Measurements from ENCODE around the gene PCSK7. TPM values are rescaled to one million over a fixed set of nuclear protein-coding genes. Genes with fewer than 3 reads are reported as not detected.
A peak's percentile ranks its signal among the peaks of the same experiment; 100 is the strongest.

PCSK7 gene
- total RNA-seq, 1 experiment from 2014 or later, result 43.6 TPM

DNA sequence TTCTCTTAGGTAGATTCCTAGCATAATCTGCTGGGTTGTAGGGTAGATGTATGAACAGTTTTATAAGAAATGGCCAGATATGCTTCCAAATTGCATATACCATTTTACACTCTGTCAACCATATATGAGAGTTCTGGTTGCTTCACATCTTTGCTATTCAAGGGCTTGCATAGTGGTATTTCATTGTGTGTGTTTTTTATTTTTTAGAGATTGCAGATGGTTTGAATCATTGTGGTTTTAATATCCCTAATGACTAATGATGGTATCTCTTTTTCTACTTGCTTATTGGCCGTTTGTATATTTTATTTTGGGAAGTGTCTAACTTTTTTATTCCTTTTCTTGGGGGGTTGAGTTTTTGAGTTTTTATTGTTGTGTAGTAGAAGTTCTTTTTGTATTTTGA, 27.5 kb upstream of the PCSK7 start:
- Histone ChIP-seq H3K36me3 (ENCODE audit: low read depth, low read length) (no peaks in the 10 kb centered on the region), H3K27ac (ENCODE audit: low read length) (peak overlapping the region; percentile 8; the same call in 1 of the 2 replicates), H3K27me3 (ENCODE audit: low read length) (no peaks in the 10 kb centered on the region), H3K9me3 (ENCODE audit: low read length) (no peaks in the 10 kb centered on the region), H4K20me1 (ENCODE audit: low read length) (no peaks in the 10 kb centered on the region; the same call in 1 of the 2 replicates), H2AFZ (ENCODE audit: low read length) (no peak overlapping the region), H3K4me3 (ENCODE audit: low read length) (no peak overlapping the region), H3K9me2 (replicated peaks; ENCODE audit: low read length) (no peaks in the 10 kb centered on the region), H3F3A (ENCODE audit: low read length, unreplicated experiment) (peaks cover 8% of the 10 kb centered on the region), H3K79me2 (ENCODE audit: low read length) (no peaks in the 10 kb centered on the region), H3K4me1 (ENCODE audit: insufficient read depth, low read length) (peaks cover 36% of the 10 kb centered on the region), H3K9ac (ENCODE audit: low read length) (no peak overlapping the region), H3K4me2 (ENCODE audit: low read length) (peak overlapping the region; percentile 9)
- POLR2A ChIA-PET (ENCODE audit: unreplicated experiment), result no interaction called here
- intact Hi-C loops (cut with micrococcal nuclease), result loop anchor here (1.0 kb wide), 1 partner anchor 22 kb away; no protein-coding TSS in a partner anchor
- DNase-seq, result peak; percentile 58
- CTCF ChIA-PET, result no interaction called here
- peak; percentile 43 for ATAC-seq
- no TSS peak for BruUV-seq (replicated peaks)
- TF ChIP-seq, protein P1, sequence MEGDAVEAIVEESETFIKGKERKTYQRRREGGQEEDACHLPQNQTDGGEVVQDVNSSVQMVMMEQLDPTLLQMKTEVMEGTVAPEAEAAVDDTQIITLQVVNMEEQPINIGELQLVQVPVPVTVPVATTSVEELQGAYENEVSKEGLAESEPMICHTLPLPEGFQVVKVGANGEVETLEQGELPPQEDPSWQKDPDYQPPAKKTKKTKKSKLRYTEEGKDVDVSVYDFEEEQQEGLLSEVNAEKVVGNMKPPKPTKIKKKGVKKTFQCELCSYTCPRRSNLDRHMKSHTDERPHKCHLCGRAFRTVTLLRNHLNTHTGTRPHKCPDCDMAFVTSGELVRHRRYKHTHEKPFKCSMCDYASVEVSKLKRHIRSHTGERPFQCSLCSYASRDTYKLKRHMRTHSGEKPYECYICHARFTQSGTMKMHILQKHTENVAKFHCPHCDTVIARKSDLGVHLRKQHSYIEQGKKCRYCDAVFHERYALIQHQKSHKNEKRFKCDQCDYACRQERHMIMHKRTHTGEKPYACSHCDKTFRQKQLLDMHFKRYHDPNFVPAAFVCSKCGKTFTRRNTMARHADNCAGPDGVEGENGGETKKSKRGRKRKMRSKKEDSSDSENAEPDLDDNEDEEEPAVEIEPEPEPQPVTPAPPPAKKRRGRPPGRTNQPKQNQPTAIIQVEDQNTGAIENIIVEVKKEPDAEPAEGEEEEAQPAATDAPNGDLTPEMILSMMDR (conservative IDR thresholded peaks at IDR 0.05; ENCODE audit: low read depth, low read length), result no peak
- no peak for TF ChIP-seq EZH2 (IDR thresholded peaks at IDR 0.05; ENCODE audit: low read length, unreplicated experiment)
- TF ChIP-seq EZH2phosphoT487 (IDR thresholded peaks at IDR 0.05; ENCODE audit: borderline replicate concordance, low read length), result no peak

DNA sequence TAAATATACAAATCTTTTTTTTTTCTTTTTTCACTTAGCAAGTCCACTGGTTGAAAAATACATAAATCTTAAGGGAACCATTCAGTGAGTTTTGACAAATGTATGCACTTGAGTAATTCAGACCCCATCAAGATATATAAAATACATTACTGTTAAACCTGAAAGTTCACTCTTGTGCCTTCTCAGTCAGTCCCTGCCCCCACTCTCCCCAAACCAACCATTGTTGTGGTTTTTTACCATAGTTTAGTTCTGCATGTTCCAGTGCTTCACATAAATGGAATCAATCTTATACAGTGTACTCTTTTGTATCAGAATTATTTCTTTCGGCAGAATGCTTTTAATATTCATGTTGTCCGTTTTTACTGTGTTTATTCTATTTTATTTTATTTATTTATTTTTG, 26.7 kb upstream of the PCSK7 start:
- POLR2A ChIA-PET (ENCODE audit: unreplicated experiment), result no interaction called here
- peak; percentile 51 for DNase-seq
- intact Hi-C loops (cut with micrococcal nuclease), result no loop called here
- Histone ChIP-seq H3K4me2 (ENCODE audit: low read length) (no peak overlapping the region), H3F3A (ENCODE audit: low read length, unreplicated experiment) (peaks cover 8% of the 10 kb centered on the region), H2AFZ (ENCODE audit: low read length) (no peak overlapping the region), H3K27ac (ENCODE audit: low read length) (no peak overlapping the region), H3K4me3 (ENCODE audit: low read length) (no peak overlapping the region), H3K36me3 (ENCODE audit: low read depth, low read length) (no peaks in the 10 kb centered on the region), H3K9me2 (replicated peaks; ENCODE audit: low read length) (no peaks in the 10 kb centered on the region), H4K20me1 (ENCODE audit: low read length) (no peaks in the 10 kb centered on the region; the same call in 1 of the 2 replicates), H3K4me1 (ENCODE audit: insufficient read depth, low read length) (peaks cover 36% of the 10 kb centered on the region), H3K27me3 (ENCODE audit: low read length) (no peaks in the 10 kb centered on the region), H3K9ac (ENCODE audit: low read length) (no peak overlapping the region), H3K79me2 (ENCODE audit: low read length) (no peaks in the 10 kb centered on the region), H3K9me3 (ENCODE audit: low read length) (no peaks in the 10 kb centered on the region)
- CTCF ChIA-PET, result no interaction called here
- TF ChIP-seq EZH2phosphoT487 (IDR thresholded peaks at IDR 0.05; ENCODE audit: borderline replicate concordance, low read length) (no peak), EZH2 (IDR thresholded peaks at IDR 0.05; ENCODE audit: low read length, unreplicated experiment) (no peak)
- TF ChIP-seq, protein P1 (conservative IDR thresholded peaks at IDR 0.05; ENCODE audit: low read depth, low read length), result no peak
- no TSS peak for BruUV-seq (replicated peaks)
- no peak for ATAC-seq

DNA sequence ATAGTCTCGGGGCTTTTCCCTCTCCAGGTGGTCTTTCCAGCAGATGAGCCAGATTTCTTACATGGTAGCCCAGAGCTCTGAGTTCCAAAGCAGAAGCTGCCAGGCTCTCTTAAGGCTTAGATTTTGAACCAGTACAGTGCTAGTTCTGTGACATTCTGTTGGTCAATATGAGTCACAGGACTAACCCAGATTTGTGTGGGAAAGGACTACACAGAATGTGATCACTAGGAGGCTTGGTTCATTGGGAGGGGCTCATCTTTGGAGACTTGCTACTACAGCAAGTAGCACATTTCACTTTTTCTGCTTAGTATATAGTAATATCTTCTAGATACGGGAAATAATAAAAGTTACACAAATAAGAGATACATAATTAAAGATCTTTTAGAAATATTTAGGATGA, 24.7 kb upstream of the PCSK7 start:
- no peaks in the 10 kb centered on the region for H3K9me2 ChIP-seq (replicated peaks; ENCODE audit: low read length)
- no peak overlapping the region for H3K9ac ChIP-seq (ENCODE audit: low read length)
- ChIA-PET POLR2A (ENCODE audit: unreplicated experiment) (interaction anchor here (0.5 kb wide), 1 partner anchor 27 kb away, joined by 3 read pairs; no protein-coding TSS in a partner anchor), CTCF (interaction anchor here (0.7 kb wide), 1 partner anchor 13 kb away, joined by 7 read pairs; no protein-coding TSS in a partner anchor)
- H2AFZ ChIP-seq (ENCODE audit: low read length), result no peak overlapping the region
- peak overlapping the region; percentile 37 for H3K27ac ChIP-seq (ENCODE audit: low read length)
- H3K4me2 ChIP-seq (ENCODE audit: low read length), result 0 out of 2 replicates have a peak overlapping the region, but pooled peaks have one; percentile 5
- no peaks in the 10 kb centered on the region for H3K79me2 ChIP-seq (ENCODE audit: low read length)
- TF ChIP-seq EZH2 (IDR thresholded peaks at IDR 0.05; ENCODE audit: low read length, unreplicated experiment) (no peak), EZH2phosphoT487 (IDR thresholded peaks at IDR 0.05; ENCODE audit: borderline replicate concordance, low read length) (no peak)
- TF ChIP-seq, protein P1 (conservative IDR thresholded peaks at IDR 0.05; ENCODE audit: low read depth, low read length), result no peak
- H3F3A ChIP-seq (ENCODE audit: low read length, unreplicated experiment), result peaks cover 8% of the 10 kb centered on the region
- no TSS peak for BruUV-seq (replicated peaks)
- H3K36me3 ChIP-seq (ENCODE audit: low read depth, low read length), result no peaks in the 10 kb centered on the region
- H4K20me1 ChIP-seq (ENCODE audit: low read length), result no peaks in the 10 kb centered on the region; the same call in 1 of the 2 replicates
- H3K27me3 ChIP-seq (ENCODE audit: low read length), result no peaks in the 10 kb centered on the region
- ATAC-seq, result peak; percentile 60
- intact Hi-C loops (cut with micrococcal nuclease), result no loop called here
- H3K4me1 ChIP-seq (ENCODE audit: insufficient read depth, low read length), result peaks cover 36% of the 10 kb centered on the region
- no peaks in the 10 kb centered on the region for H3K9me3 ChIP-seq (ENCODE audit: low read length)
- H3K4me3 ChIP-seq (ENCODE audit: low read length), result no peak overlapping the region
- DNase-seq, result peak; percentile 74
